GM12865 (cell line): ENCODE data around the gene UBXN6.
A peak's percentile ranks its signal among the peaks of the same experiment; 100 is the strongest.

ENCODE experiments used
- DNase-seq: peaks from one replicate; pipeline ENCODE4 v3.0.0; 2010; ENCODE audit warnings: low read depth
- H3K4me3 ChIP-seq: 2 replicates; pipeline ENCODE4 v1.5.1; 2011; ENCODE audit warnings: mild to moderate bottlenecking, low read depth, low read length, control low read depth
- CTCF ChIP-seq: IDR thresholded peaks from 2 replicates; pipeline ENCODE4 v1.5.1; 2011; ENCODE audit warnings: low read length, control low read depth, low read depth, inconsistent platforms; ENCODE audit not compliant: insufficient read depth; ENCODE audit errors: missing control alignments

Gene UBXN6

DNA sequence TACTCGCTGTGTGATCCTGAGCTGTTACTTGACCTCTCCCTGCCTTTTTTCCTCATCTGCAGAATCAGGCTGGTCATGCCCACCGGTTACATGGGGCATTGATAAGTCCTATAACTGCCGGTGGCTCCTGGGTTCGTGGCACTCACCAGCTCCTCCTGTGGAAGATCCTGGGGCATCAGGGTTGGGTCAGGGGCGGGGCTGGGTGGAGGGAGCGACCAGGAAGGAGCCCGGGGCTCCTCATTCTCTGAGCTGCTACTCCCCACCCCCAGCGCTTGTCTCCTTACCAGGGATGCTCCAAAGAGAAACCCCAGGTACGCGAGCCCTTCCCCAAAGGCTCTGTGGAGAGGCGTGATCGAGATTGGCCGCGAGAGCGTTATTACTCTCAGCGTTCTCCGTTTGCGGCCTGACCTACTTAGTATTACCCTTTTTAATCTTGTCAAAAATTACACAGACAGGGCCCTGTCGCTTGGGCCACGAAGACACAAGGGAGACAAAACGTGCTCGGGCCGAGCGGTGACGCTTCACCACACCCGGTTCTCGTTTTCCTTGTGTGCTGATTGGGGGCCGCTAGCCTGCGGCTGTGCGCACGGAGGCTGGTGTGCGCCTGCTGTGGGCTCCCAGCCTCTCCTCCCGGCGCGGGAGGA, 25.2 kb upstream of the UBXN6 start:
- H3K4me3 ChIP-seq, result no peak overlapping the region
- TF ChIP-seq CTCF, result no peak
- DNase-seq, result no peak

DNA sequence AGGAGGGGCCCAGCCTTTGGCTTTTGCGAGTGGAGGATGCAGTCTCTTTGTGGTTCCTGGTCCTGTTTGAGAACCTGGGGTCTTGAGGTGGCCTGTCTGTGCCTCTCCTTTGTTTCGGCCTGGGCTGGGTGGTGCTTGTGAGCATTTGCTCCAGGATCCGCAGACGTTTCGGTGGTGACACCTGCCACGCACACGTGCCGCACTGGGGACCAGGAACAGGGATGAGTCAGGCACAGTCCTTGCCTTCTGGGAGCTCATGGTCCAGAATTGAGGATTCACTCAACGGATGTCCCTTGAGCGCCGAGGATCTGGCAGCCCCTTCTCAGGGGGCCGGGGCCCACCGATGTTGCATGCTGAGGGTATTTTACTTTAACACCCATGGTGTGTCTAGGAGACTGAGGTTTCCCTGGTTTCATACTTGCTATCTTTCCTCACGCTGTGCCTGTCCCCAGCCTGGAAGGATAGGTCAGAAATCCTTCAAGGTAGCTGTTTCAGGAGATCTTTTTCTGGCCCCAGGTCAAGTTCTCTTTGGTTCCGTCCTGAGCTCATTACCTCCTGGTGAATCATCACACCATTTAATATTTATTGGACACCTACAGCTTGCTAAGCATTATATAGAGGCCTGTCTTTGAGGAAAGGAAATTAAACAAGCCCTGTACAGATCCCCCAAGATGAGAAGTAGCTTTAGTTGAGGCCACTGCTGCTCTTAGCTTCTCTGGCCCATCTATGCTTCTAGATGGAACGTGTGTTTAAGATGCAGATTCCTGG, 19.6 kb upstream of the UBXN6 start:
- H3K4me3 ChIP-seq, result no peak overlapping the region
- TF ChIP-seq CTCF, result no peak
- no peak for DNase-seq

DNA sequence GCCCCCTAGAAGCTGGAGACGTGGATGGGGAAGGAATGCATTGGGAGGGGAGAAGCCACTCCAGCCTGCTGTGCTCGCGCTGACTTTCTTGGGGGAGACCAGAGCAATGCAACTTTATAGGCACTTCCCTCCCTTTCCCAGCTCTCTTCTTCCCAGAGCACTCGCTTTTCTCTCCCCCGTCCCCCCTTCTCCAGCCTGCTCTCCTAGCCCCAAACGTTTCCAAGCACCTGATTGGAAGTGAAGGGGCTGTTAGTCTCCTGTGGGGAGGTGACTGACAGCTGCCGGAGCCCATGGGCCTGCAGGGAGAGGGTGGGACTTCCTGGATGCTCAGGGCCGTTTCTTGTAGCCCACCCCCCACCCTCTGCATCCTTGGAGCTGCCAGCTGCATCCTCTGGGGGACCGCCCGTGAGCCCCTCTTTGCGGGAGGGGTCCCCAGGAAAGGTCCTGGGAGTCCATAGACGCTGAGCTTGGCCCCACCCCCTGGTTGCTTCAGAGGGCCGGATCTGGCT, 17.0 kb upstream of the UBXN6 start:
- no peak for TF ChIP-seq CTCF
- H3K4me3 ChIP-seq, result peak overlapping the region; percentile 91
- DNase-seq, result peak; percentile 68

GRCh38 chr19:4473763-4474513, 16.3 kb upstream of the UBXN6 start:
- DNase-seq, result no peak
- TF ChIP-seq CTCF, result no peak
- H3K4me3 ChIP-seq, result peak overlapping the region; percentile 91

GRCh38 chr19:4473011-4473762, 15.6 kb upstream of the UBXN6 start:
- no peak for TF ChIP-seq CTCF

DNA sequence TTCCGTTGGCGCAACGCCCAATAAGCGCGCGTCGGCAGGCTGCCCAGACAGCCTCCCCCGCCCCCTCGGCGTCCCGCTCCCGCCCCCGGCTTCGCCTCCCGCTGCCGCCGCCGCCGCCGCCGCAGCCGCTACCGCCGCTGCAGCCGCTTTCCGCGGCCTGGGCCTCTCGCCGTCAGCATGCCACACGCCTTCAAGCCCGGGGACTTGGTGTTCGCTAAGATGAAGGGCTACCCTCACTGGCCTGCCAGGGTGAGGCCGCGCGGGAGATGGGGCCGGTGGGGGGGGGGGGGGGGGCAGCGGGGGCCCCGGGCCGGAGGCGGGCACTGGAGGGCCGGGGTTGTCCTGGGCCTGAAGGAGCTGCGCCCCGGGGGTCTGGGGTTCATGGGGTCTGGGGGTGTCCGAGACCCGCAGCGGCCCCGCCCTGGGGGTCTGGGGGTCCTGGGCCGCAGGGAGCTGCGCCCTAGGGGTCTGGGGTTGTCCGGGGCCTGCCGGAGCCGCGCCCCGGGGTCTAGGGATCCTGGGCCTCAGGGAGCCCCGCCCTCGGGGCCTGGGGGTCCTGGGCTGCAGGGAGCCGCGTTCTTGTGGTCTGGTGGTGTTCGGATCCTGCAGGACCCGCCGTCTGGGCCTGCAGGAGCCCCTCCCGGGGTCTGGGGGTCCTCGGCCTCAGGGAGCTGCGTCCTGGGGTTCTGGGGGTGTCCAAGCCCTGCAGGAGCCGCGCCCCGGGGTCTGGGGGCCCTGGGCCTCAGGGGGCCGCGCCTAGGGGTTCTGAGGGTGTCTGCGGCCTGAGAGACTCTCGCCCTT, 14.8 kb upstream of the UBXN6 start, which contains the start of gene HDGFL2:
Gene HDGFL2 (plus strand): TSS at position 124 of the 801 bp plus-strand sequence. CDS start 54 bp downstream, at position 178.
- TF ChIP-seq CTCF, result no peak
- H3K4me3 ChIP-seq, result peak within 1 kb of the TSS; percentile 91
- DNase-seq, result no peak

More at GRCh38 chr19:4473011-4473762, 15.6 kb upstream of the UBXN6 start:
- peak overlapping the region; percentile 91 for H3K4me3 ChIP-seq
- no peak for DNase-seq
